Stimulated activated CD8-positive, alpha-beta memory T cell treated with anti-CD3 and anti-CD28 coated beads, Interleukin-12 subunit alpha, Interleukin-12 subunit beta, amount 100 ng/mL, for 24 hours (primary cell): Measurements from ENCODE around the gene THRA.

ENCODE experiments used
- DNase-seq: peaks from one replicate; pipeline ENCODE4 v3.0.0-alpha.2; 2020; ENCODE audit errors: extremely low read depth

THRA gene

GRCh38 chr17:40062329-40063186, at the start of gene THRA:
Gene THRA (plus strand): TSS chr17:40062965. CDS start chr17:40074489, 11,524 bp downstream.
- DNase-seq = no peak

- DNase-seq = no peak
Observed at GRCh38 chr17:40014375-40014980, 48.3 kb upstream of the THRA start.

- no peak for DNase-seq
Observed at GRCh38 chr17:40015005-40015997, 47.5 kb upstream of the THRA start, which contains the start of gene CSF3. Gene CSF3 (plus strand): TSS chr17:40015440. CDS start chr17:40015475, 35 bp downstream.

- DNase-seq = no peak
Observed at GRCh38 chr17:40015998-40016985, 46.5 kb upstream of the THRA start.

- no peak for DNase-seq
Observed at GRCh38 chr17:40017422-40018080, 45.2 kb upstream of the THRA start.

GRCh38 chr17:40018211-40019121, 44.3 kb upstream of the THRA start:
- no peak for DNase-seq

GRCh38 chr17:40019140-40019991, 43.4 kb upstream of the THRA start:
- DNase-seq = no peak

GRCh38 chr17:40020146-40020545, 42.6 kb upstream of the THRA start:
- no peak for DNase-seq

GRCh38 chr17:40021451-40021971, 41.3 kb upstream of the THRA start:
- no peak for DNase-seq

- no peak for DNase-seq
Observed at GRCh38 chr17:40022497-40022896, 40.3 kb upstream of the THRA start.

- DNase-seq = no peak
Observed at GRCh38 chr17:40022961-40023541, 39.7 kb upstream of the THRA start.

- DNase-seq = no peak
Observed at GRCh38 chr17:40023590-40024292, 39.0 kb upstream of the THRA start.

GRCh38 chr17:40024901-40025300, 37.9 kb upstream of the THRA start:
- DNase-seq = no peak

- no peak for DNase-seq
Observed at GRCh38 chr17:40025559-40025958, 37.2 kb upstream of the THRA start.

GRCh38 chr17:40025991-40026815, 36.6 kb upstream of the THRA start:
- no peak for DNase-seq
